GM12878 (cell line): Measurements from ENCODE around the gene MDM1. TPM values are rescaled to one million over a fixed set of nuclear protein-coding genes. Genes with fewer than 3 reads are reported as not detected.

Experiments
- ATAC-seq: fragments of 200-7000 bp; cut with Tn5 transposase; 3 replicates; pipeline ENCODE4 v1.9.1; 2020; ENCODE audit warnings: mild to moderate bottlenecking, moderate library complexity
- BruUV-seq: library from RNA; stranded (reverse); fragments of 400-500 nt; replicated peaks from 2 replicates; lab custom pipeline; 2021; lab: Mats Ljungman, UMichigan
- CTCF ChIA-PET: fragments of 300-600 bp; sonication (Branson Sonifier 250); formaldehyde crosslinking; extraction: SDS; loops from one replicate; lab custom pipeline; 2021; ENCODE audit warnings: inconsistent platforms; lab: Yijun Ruan, JAX
- POLR2A ChIA-PET: fragments of 350-600 bp; formaldehyde crosslinking; extraction: SDS; loops from one replicate; lab custom pipeline; 2021; ENCODE audit warnings: inconsistent platforms; lab: Charles Lee
- RAD21 ChIA-PET: fragments of 300-600 bp; sonication (Branson Sonifier 250); formaldehyde crosslinking; loops from one replicate; lab custom pipeline; 2023; ENCODE audit warnings: antibody characterized with exemption; ENCODE audit not compliant: unreplicated experiment; lab: Charles Lee
- SMC1A ChIA-PET: fragments of 300-600 bp; sonication (Branson Sonifier 250); formaldehyde crosslinking; loops from one replicate; lab custom pipeline; 2023; ENCODE audit not compliant: unreplicated experiment, uncharacterized antibody; lab: Charles Lee
- DNase-seq: peaks from one replicate; pipeline ENCODE4 v3.0.0-alpha.2; 2011; ENCODE audit warnings: low read depth, low spot score
- FAIRE-seq: peaks from 3 replicates; lab custom pipeline; 2011; peaks lifted over from hg19 to GRCh38; lab: Jason Lieb, UNC
- H2AFZ ChIP-seq: 2 replicates; pipeline ENCODE4 v1.6.0; 2011; ENCODE audit warnings: low read depth, low read length, control low read depth; ENCODE audit not compliant: control insufficient read depth
- H3K27ac ChIP-seq: 2 replicates; pipeline ENCODE4 v1.5.1; 2011; ENCODE audit warnings: control low read depth; ENCODE audit not compliant: control insufficient read depth, insufficient read depth
- H3K27me3 ChIP-seq, 2 experiments: replicated peaks in 1 of 2; 2 replicates each; pipeline versions ENCODE4 v1.6.0 to v1.6.1; 2011; ENCODE audit warnings: low read length in 1 of 2; ENCODE audit not compliant: control insufficient read depth in 2 of 2, insufficient read depth in 2 of 2
- H3K36me3 ChIP-seq, 2 experiments: 2 replicates each; pipeline ENCODE4 v1.5.1; 2011; ENCODE audit warnings: low read length in 1 of 2; ENCODE audit not compliant: control insufficient read depth in 2 of 2, insufficient read depth in 2 of 2
- H3K4me1 ChIP-seq: 2 replicates; pipeline ENCODE4 v1.6.1; 2011; ENCODE audit warnings: mild to moderate bottlenecking, low read length, moderate library complexity, mixed read lengths; ENCODE audit not compliant: control insufficient read depth, insufficient read depth
- H3K4me2 ChIP-seq: 2 replicates; pipeline ENCODE4 v1.6.0; 2011; ENCODE audit warnings: control low read depth; ENCODE audit not compliant: control insufficient read depth, insufficient read depth
- H3K4me3 ChIP-seq: fragments of 200-600 bp; sonication (generic); 2 replicates; pipeline ENCODE4 v1.5.1; 2016
- H3K79me2 ChIP-seq: 2 replicates; pipeline ENCODE4 v1.6.0; 2011; ENCODE audit warnings: low read length; ENCODE audit not compliant: control insufficient read depth, insufficient read depth
- H3K9ac ChIP-seq: 2 replicates; pipeline ENCODE4 v1.8.0; 2011; ENCODE audit warnings: low read length, control low read depth, mixed read lengths; ENCODE audit not compliant: control insufficient read depth, insufficient read depth
- H3K9me3 ChIP-seq: replicated peaks from 3 replicates; pipeline ENCODE4 v1.5.1; 2011; ENCODE audit warnings: mild to moderate bottlenecking, low read length; ENCODE audit not compliant: control insufficient read depth, insufficient read depth
- H4K20me1 ChIP-seq: 2 replicates; pipeline ENCODE4 v1.6.0; 2011; ENCODE audit not compliant: control insufficient read depth, insufficient read depth
- ATF7 ChIP-seq: fragments of 450-650 bp; IDR thresholded peaks from 2 replicates; pipeline ENCODE4 v1.6.1; 2016; ENCODE audit warnings: low read depth, mild to moderate bottlenecking
- BMI1 ChIP-seq: fragments of 450-650 bp; IDR thresholded peaks from 2 replicates; pipeline ENCODE4 v1.6.1; 2016; ENCODE audit warnings: mild to moderate bottlenecking, moderate library complexity, borderline replicate concordance
- CREM ChIP-seq: IDR thresholded peaks from 2 replicates; pipeline ENCODE4 v1.6.1; 2014; ENCODE audit warnings: antibody characterized with exemption, low read depth
- ETV6 ChIP-seq, 2 experiments: fragments of 450-650 bp in 1 of 2; IDR thresholded peaks in 1 of 2; conservative IDR thresholded peaks in 1 of 2; 2 replicates each; pipeline ENCODE4 v1.6.1; 2014; ENCODE audit warnings: antibody characterized with exemption in 1 of 2, borderline replicate concordance in 1 of 2, low read depth in 1 of 2, mild to moderate bottlenecking in 1 of 2, moderate library complexity in 1 of 2
- MEF2A ChIP-seq: IDR thresholded peaks from 2 replicates; pipeline ENCODE4 v1.6.1; 2011; ENCODE audit warnings: low read depth, mild to moderate bottlenecking, low read length, moderate library complexity; ENCODE audit not compliant: insufficient read depth
- MEF2B ChIP-seq: fragments of 450-650 bp; IDR thresholded peaks from 2 replicates; pipeline ENCODE4 v1.6.1; 2018; ENCODE audit warnings: mild to moderate bottlenecking, moderate library complexity; ENCODE audit not compliant: partially characterized antibody, poor library complexity, severe bottlenecking
- MTA2 ChIP-seq: fragments of 450-650 bp; IDR thresholded peaks from 2 replicates; pipeline ENCODE4 v1.6.1; 2016; ENCODE audit warnings: low read depth, mild to moderate bottlenecking, moderate library complexity
- NBN ChIP-seq: fragments of 450-650 bp; IDR thresholded peaks from 2 replicates; pipeline ENCODE4 v1.6.1; 2016
- NFIC ChIP-seq: IDR thresholded peaks from 2 replicates; pipeline ENCODE4 v1.6.1; 2012; ENCODE audit warnings: low read depth, mild to moderate bottlenecking, inconsistent platforms, low read length, moderate library complexity
- RUNX3 ChIP-seq: IDR thresholded peaks from 2 replicates; pipeline ENCODE4 v1.6.1; 2012; ENCODE audit warnings: low read length, inconsistent platforms
- SPI1 ChIP-seq: IDR thresholded peaks from 2 replicates; pipeline ENCODE4 v1.6.1; 2011; ENCODE audit warnings: low read depth, mild to moderate bottlenecking, low read length, moderate library complexity, borderline replicate concordance; ENCODE audit not compliant: insufficient read depth
- WGBS: methylation state at CpG from one replicate; pipeline ENCODE4 v1.1.6; 2016; ENCODE audit warnings: low lambda C conversion rate; ENCODE audit not compliant: insufficient replicate concordance, insufficient coverage; ENCODE audit errors: missing lambda C conversion rate; 5-methylcytosine and 5-hydroxymethylcytosine counted together
- in situ Hi-C: fragments of 300-500 bp; cut with MboI; formaldehyde crosslinking; loops from 9 replicates; pipeline ENCODE4 v1.14.3; 2018; ENCODE audit warnings: mixed read lengths
- intact Hi-C: fragments of 100-400 bp; cut with micrococcal nuclease; formaldehyde crosslinking; loops from one replicate; pipeline ENCODE4 v1.14.2; 2022; ENCODE audit not compliant: unreplicated experiment
- polyA plus RNA-seq, 11 experiments: library from polyadenylated mRNA; depleted of rRNA in 4 of 11; unstranded in 6 of 11; stranded (reverse) in 5 of 11; fragments of >200 nt; fragmentation: Nextera tagmentation in 4 of 11; fragmentation: Illumina TruSeq in 1 of 11; extraction: Ambion mirVana in 4 of 11; extraction: Trizol in 1 of 11; gene quantifications; 1 replicate in 1 of 11; 2 replicates in 10 of 11; pipeline versions ENCODE4 v1.2.1 to v1.2.3, GENCODE V29; 2011 to 2016; ENCODE audit warnings: inconsistent platforms in 2 of 11, missing spikeins in 2 of 11, low read depth in 1 of 11
- total RNA-seq, 4 experiments: library from RNA; depleted of rRNA in 3 of 4; stranded (reverse); fragments of >200 nt in 3 of 4; fragmentation: Illumina TruSeq in 1 of 4; extraction: Trizol in 1 of 4; gene quantifications; 2 replicates each; pipeline versions ENCODE4 v1.2.1 to v1.2.3, GENCODE V29; 2013 to 2021
- TF ChIP-seq, protein P1 (sequence below): fragments of 450-650 bp; IDR thresholded peaks from 2 replicates; pipeline ENCODE4 v1.6.1; 2017; ENCODE audit warnings: low read depth, mild to moderate bottlenecking, moderate library complexity
- TF ChIP-seq, protein P2 (sequence below): fragments of 450-650 bp; IDR thresholded peaks from 2 replicates; pipeline ENCODE4 v1.6.1; 2016; ENCODE audit warnings: mild to moderate bottlenecking
- TF ChIP-seq, protein P3 (sequence below): fragments of 450-650 bp; IDR thresholded peaks from 2 replicates; pipeline ENCODE4 v1.6.1; 2017; ENCODE audit warnings: mild to moderate bottlenecking

The MDM1 gene
- total and polyA plus RNA-seq, 10 of the 15 experiments (the other 5 are each of a cell fraction or from before 2014, with no cell fraction given), result 10.1 to 25.3 (median 16.5) TPM

DNA sequence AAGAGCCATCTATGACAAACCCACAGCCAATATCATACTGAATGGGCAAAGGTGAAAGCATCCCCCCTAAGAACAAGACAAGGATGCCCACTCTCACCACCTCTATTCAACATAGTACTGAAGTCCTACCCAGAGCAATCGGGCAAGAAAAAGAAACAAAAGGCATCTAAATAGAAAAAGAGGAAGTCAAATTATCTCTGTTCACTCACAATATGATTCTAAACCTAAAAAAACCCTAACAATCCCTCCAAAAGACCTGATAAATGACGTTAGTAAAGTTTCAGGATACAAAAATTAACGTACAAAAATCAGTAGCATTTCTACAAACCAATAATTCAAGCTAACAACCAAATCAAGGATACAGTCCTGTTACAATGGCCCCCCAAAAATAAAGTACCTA is 26.9 kb downstream of the MDM1 start:
- Histone ChIP-seq H3K4me1 (peaks cover 8% of the 10 kb centered on the region), H2AFZ (peak overlapping the region; percentile 72), H4K20me1 (no peaks in the 10 kb centered on the region), H3K9ac (no peak overlapping the region), H3K9me3 (peaks cover 3% of the 10 kb centered on the region; the same call in 2 of the 3 replicates), H3K27me3 (no peaks in the 10 kb centered on the region), H3K79me2 (no peaks in the 10 kb centered on the region), H3K4me2 (peak overlapping the region; percentile 21), H3K36me3 (peaks cover 2 to 3% of the 10 kb centered on the region in 2 experiments; a peak in 3 of 4 replicates), H3K4me3 (no peak overlapping the region), H3K27ac (peak overlapping the region; percentile 58; the same call in 1 of the 2 replicates)
- DNase-seq (peak; percentile 39), ATAC-seq (peak; percentile 86), FAIRE-seq (no peak)
- WGBS, result 4% methylated on average over 3 of the region's 3 CpGs
- ChIA-PET POLR2A (interaction anchor here (1.1 kb wide), 1 partner anchor 66 kb away, joined by 5 read pairs; no protein-coding TSS in a partner anchor), RAD21 (interaction anchor here (0.7 to 1.3 kb wide), 5 partner anchors 12 to 74 kb away, joined by 3 to 6 read pairs (median 3); no protein-coding TSS in a partner anchor), CTCF (interaction anchor here (0.8 to 1.1 kb wide), 4 partner anchors 11 to 69 kb away, joined by 3 to 14 read pairs (median 5); no protein-coding TSS in a partner anchor), SMC1A (interaction anchor here (0.7 to 1.5 kb wide), 10 partner anchors 11 to 79 kb away, joined by 3 to 14 read pairs (median 4); partner anchors contain the start of genes IL26 and MDM1)
- in situ Hi-C loops, result no loop called here
- intact Hi-C loops, result no loop called here
- BruUV-seq, result no TSS peak
- TF ChIP-seq, protein P1, sequence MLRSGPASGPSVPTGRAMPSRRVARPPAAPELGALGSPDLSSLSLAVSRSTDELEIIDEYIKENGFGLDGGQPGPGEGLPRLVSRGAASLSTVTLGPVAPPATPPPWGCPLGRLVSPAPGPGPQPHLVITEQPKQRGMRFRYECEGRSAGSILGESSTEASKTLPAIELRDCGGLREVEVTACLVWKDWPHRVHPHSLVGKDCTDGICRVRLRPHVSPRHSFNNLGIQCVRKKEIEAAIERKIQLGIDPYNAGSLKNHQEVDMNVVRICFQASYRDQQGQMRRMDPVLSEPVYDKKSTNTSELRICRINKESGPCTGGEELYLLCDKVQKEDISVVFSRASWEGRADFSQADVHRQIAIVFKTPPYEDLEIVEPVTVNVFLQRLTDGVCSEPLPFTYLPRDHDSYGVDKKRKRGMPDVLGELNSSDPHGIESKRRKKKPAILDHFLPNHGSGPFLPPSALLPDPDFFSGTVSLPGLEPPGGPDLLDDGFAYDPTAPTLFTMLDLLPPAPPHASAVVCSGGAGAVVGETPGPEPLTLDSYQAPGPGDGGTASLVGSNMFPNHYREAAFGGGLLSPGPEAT, result peak; percentile 63; the same call in 1 of the 2 replicates
- peak; percentile 49; the same call in 1 of the 2 replicates for TF ChIP-seq NFIC
- TF ChIP-seq, protein P2, sequence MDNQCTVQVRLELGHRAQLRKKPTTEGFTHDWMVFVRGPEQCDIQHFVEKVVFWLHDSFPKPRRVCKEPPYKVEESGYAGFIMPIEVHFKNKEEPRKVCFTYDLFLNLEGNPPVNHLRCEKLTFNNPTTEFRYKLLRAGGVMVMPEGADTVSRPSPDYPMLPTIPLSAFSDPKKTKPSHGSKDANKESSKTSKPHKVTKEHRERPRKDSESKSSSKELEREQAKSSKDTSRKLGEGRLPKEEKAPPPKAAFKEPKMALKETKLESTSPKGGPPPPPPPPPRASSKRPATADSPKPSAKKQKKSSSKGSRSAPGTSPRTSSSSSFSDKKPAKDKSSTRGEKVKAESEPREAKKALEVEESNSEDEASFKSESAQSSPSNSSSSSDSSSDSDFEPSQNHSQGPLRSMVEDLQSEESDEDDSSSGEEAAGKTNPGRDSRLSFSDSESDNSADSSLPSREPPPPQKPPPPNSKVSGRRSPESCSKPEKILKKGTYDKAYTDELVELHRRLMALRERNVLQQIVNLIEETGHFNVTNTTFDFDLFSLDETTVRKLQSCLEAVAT, result 0 out of 2 replicates have a peak, but pooled peaks have one; percentile 51
- TF ChIP-seq SPI1, result peak; percentile 94
- peak; percentile 29; the same call in 1 of the 2 replicates for TF ChIP-seq BMI1
- TF ChIP-seq MTA2, result peak; percentile 91
- TF ChIP-seq, protein P3, sequence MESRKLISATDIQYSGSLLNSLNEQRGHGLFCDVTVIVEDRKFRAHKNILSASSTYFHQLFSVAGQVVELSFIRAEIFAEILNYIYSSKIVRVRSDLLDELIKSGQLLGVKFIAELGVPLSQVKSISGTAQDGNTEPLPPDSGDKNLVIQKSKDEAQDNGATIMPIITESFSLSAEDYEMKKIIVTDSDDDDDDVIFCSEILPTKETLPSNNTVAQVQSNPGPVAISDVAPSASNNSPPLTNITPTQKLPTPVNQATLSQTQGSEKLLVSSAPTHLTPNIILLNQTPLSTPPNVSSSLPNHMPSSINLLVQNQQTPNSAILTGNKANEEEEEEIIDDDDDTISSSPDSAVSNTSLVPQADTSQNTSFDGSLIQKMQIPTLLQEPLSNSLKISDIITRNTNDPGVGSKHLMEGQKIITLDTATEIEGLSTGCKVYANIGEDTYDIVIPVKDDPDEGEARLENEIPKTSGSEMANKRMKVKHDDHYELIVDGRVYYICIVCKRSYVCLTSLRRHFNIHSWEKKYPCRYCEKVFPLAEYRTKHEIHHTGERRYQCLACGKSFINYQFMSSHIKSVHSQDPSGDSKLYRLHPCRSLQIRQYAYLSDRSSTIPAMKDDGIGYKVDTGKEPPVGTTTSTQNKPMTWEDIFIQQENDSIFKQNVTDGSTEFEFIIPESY, result no peak
- peak; percentile 77 for TF ChIP-seq ATF7
- peak; percentile 35 for TF ChIP-seq MEF2B
- 0 out of 4 replicates have a peak, but pooled peaks of 1 of the 2 experiments have one; percentile 32 for TF ChIP-seq ETV6 (conservative IDR thresholded peaks at IDR 0.05 in 1 of 2, IDR thresholded peaks at IDR 0.05 in 1 of 2; ENCODE audit: borderline replicate concordance in 1 of 2, low read depth in 1 of 2)
- TF ChIP-seq MEF2A, result peak; percentile 56; the same call in 1 of the 2 replicates
- peak; percentile 21; the same call in 1 of the 2 replicates for TF ChIP-seq CREM
- TF ChIP-seq NBN, result peak; percentile 80
- peak; percentile 9; the same call in 1 of the 2 replicates for TF ChIP-seq RUNX3
